Naive thymus-derived CD4-positive, alpha-beta T cell (primary cell): ENCODE results near the gene STUM. TPM values are rescaled to one million over a fixed set of nuclear protein-coding genes. Genes with fewer than 3 reads are reported as not detected.

Source experiments
- ATAC-seq: fragments of 150-1000 bp; cut with Tn5 transposase; 2 replicates; pipeline ENCODE4 v1.10.0; 2021; ENCODE audit warnings: mild to moderate bottlenecking, moderate library complexity
- CTCF ChIA-PET: fragments of 350-600 bp; sonication (Branson Sonifier 250); formaldehyde crosslinking; loops from one replicate; lab custom pipeline; 2021; ENCODE audit warnings: antibody characterized with exemption; lab: Charles Lee
- POLR2A ChIA-PET: fragments of 350-600 bp; sonication (Branson Sonifier 250); formaldehyde crosslinking; loops from one replicate; lab custom pipeline; 2021; ENCODE audit warnings: antibody characterized with exemption, inconsistent platforms; lab: Charles Lee
- DNase-seq, 9 donors: peaks; one replicate each; pipeline versions ENCODE4 v3.0.0 to v3.0.0-alpha.2; 2020 to 2022; ENCODE audit warnings: mixed read lengths in 1 of 9
- H3K27ac ChIP-seq: one replicate; pipeline ENCODE4 v1.7.0; 2013; ENCODE audit warnings: mild to moderate bottlenecking, low read depth, low read length, moderate library complexity
- H3K27me3 ChIP-seq, 2 donors: one replicate each; pipeline ENCODE4 v1.7.0; 2013; ENCODE audit warnings: low read length in 2 of 2, mild to moderate bottlenecking in 2 of 2, moderate library complexity in 2 of 2; ENCODE audit not compliant: control insufficient read depth in 2 of 2, insufficient read depth in 2 of 2
- H3K36me3 ChIP-seq, 3 experiments: 1 replicate in 2 of 3; 2 replicates in 1 of 3; pipeline ENCODE4 v1.7.0; 2013; ENCODE audit warnings: low read length in 3 of 3, mild to moderate bottlenecking in 3 of 3, moderate library complexity in 1 of 3; ENCODE audit not compliant: insufficient read depth in 3 of 3, control insufficient read depth in 2 of 3
- H3K4me1 ChIP-seq, 2 donors: one replicate each; pipeline ENCODE4 v1.7.0; 2013; ENCODE audit warnings: low read length in 2 of 2, mild to moderate bottlenecking in 2 of 2, moderate library complexity in 1 of 2; ENCODE audit not compliant: control insufficient read depth in 2 of 2, insufficient read depth in 2 of 2
- H3K4me3 ChIP-seq: 2 replicates; pipeline ENCODE4 v1.7.0; 2013; ENCODE audit warnings: mild to moderate bottlenecking, low read length
- H3K9me3 ChIP-seq, 3 experiments: 1 replicate in 2 of 3; 2 replicates in 1 of 3; pipeline ENCODE4 v1.7.0; 2013; ENCODE audit warnings: low read length in 3 of 3; ENCODE audit not compliant: control insufficient read depth in 2 of 3
- H3K27ac Mint-ChIP-seq, 9 donors: one replicate each; pipeline ENCODE4 v1.8.0; 2020 to 2022; ENCODE audit warnings: mixed read lengths in 9 of 9, mild to moderate bottlenecking in 8 of 9, moderate library complexity in 5 of 9, inconsistent platforms in 2 of 9
- H3K27me3 Mint-ChIP-seq, 5 donors: one replicate each; pipeline ENCODE4 v1.8.0; 2021 to 2022; ENCODE audit warnings: mixed read lengths in 5 of 5, mild to moderate bottlenecking in 1 of 5
- H3K36me3 Mint-ChIP-seq, 5 donors: one replicate each; pipeline ENCODE4 v1.8.0; 2020 to 2022; ENCODE audit warnings: mixed read lengths in 5 of 5, mild to moderate bottlenecking in 3 of 5, inconsistent platforms in 1 of 5
- H3K4me1 Mint-ChIP-seq, 7 donors: one replicate each; pipeline ENCODE4 v1.8.0; 2020 to 2022; ENCODE audit warnings: mixed read lengths in 7 of 7, mild to moderate bottlenecking in 3 of 7, inconsistent platforms in 1 of 7
- H3K4me3 Mint-ChIP-seq, 10 donors: one replicate each; pipeline ENCODE4 v1.8.0; 2020 to 2022; ENCODE audit warnings: mild to moderate bottlenecking in 10 of 10, mixed read lengths in 10 of 10, moderate library complexity in 6 of 10, inconsistent platforms in 2 of 10
- H3K9me3 Mint-ChIP-seq, 11 donors: one replicate each; pipeline ENCODE4 v1.8.0; 2020 to 2022; ENCODE audit warnings: mixed read lengths in 11 of 11, mild to moderate bottlenecking in 4 of 11, inconsistent platforms in 1 of 11, moderate library complexity in 1 of 11
- intact Hi-C, 2 donors: fragments of 100-400 bp; cut with micrococcal nuclease; formaldehyde crosslinking; loops; one replicate each; pipeline ENCODE4 v1.15.1; 2023
- polyA plus RNA-seq, 2 donors: library from polyadenylated mRNA; unstranded; fragments of 300-500 nt; fragmentation: Illumina TruSeq; gene quantifications; one replicate each; pipeline ENCODE4 v1.2.3, GENCODE V29; 2021
- total RNA-seq, 6 experiments: library from RNA in 5 of 6; stranded (reverse) in 5 of 6; gene quantifications; 1 replicate in 5 of 6; 2 replicates in 1 of 6; pipeline ENCODE4 v1.2.3 and lab custom pipeline; 2021 to 2026

STUM gene
- total and polyA plus RNA-seq, 7 experiments from 2014 or later: not detected

DNA sequence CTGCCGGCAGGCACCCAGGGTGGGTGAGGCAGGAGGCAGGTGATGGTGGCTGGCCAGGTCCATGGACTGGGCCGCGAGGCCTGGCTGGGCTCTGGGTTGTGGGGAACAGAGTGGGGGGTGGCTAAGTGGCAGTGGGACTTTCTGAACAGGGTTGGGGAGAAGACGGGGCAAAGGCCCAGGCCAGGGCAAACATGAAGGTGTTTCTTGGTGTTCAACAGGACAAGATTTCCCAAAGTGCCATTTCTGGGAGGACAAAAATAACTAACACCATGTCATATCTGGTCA is 26.8 kb downstream of the STUM start:
- Mint-ChIP-seq H3K9me3 (no peaks in the 10 kb centered on the region), H3K4me1 (peaks cover 0 to 1% (median 0%) of the 10 kb centered on the region in 7 donors), H3K27ac (no peak overlapping the region), H3K4me3 (no peak overlapping the region), H3K27me3 (peaks cover 0 to 5% (median 0%) of the 10 kb centered on the region in 5 donors), H3K36me3 (no peaks in the 10 kb centered on the region)
- no peaks in the 10 kb centered on the region for H3K27me3 ChIP-seq
- no peak overlapping the region for H3K4me3 ChIP-seq
- ATAC-seq (no peak), DNase-seq (no peak)
- intact Hi-C loops: no loop called here
- H3K4me1 ChIP-seq: no peaks in the 10 kb centered on the region
- no peak overlapping the region for H3K27ac ChIP-seq
- no peaks in the 10 kb centered on the region for H3K36me3 ChIP-seq
- H3K9me3 ChIP-seq: no peaks in the 10 kb centered on the region
- ChIA-PET CTCF (no interaction called here), POLR2A (no interaction called here)

DNA sequence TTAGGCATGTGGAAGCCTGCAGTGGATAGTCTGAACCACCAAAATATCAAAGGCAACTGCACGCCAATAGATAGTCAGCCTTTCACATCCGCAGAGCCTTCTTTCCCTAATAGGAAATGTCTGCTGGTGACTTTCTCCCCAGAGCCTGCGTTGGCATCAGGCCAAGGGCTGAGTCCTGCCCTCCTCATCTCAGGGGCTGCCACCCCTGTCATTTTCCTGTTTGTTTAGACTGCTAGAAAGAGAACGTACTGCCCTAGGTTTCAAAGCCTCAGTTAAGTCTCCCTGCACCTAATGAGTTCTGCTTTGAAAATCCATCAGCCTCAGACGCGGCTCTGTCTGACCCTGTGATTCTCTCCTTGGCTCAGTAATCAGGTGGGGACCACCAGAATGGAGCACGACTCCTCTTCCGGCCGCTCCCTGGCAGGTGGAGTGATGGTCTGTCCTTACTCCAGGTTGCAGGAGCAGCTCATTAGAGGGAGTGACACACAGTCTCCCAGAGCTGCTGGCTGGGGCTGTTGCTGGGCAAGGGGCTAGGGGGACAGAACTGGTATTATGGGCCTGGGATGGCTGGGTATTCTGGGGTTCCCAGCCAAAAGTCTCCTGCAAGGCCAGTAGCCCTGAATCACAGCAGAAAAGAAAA is 27.3 kb downstream of the STUM start:
- intact Hi-C loops: no loop called here
- Mint-ChIP-seq H3K27ac (no peak overlapping the region), H3K36me3 (no peaks in the 10 kb centered on the region), H3K27me3 (peaks cover 0 to 5% (median 2%) of the 10 kb centered on the region in 5 donors), H3K4me3 (no peak overlapping the region), H3K9me3 (no peaks in the 10 kb centered on the region), H3K4me1 (peaks cover 0 to 1% (median 0%) of the 10 kb centered on the region in 7 donors)
- CTCF ChIA-PET: no interaction called here
- Histone ChIP-seq H3K4me3 (no peak overlapping the region), H3K36me3 (no peaks in the 10 kb centered on the region), H3K27ac (no peak overlapping the region), H3K27me3 (no peaks in the 10 kb centered on the region), H3K4me1 (no peaks in the 10 kb centered on the region), H3K9me3 (no peaks in the 10 kb centered on the region)
- no peak for ATAC-seq
- DNase-seq: no peak
- POLR2A ChIA-PET: no interaction called here

DNA sequence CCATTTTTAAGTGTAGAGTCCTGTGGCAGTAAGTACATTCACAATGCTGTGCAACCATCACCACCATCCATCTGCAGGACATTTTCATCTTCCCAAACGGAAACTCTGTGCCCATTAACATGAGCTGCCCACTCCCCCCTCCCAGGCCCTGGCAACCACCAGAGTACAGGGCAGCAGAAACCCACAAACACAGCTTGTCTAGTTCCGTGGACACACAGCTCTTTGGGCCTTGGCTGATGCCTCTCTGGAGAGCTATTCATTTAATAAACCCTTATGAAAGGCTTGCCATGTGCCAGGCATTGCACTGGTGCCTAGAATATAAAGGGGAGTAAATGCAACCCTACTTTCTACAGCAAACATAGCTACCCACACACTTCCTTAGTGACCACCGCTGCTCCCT is 28.0 kb downstream of the STUM start:
- POLR2A ChIA-PET: no interaction called here
- H3K9me3 Mint-ChIP-seq: no peaks in the 10 kb centered on the region
- peaks cover 0 to 1% (median 0%) of the 10 kb centered on the region in 7 donors for H3K4me1 Mint-ChIP-seq
- H3K4me3 Mint-ChIP-seq: no peak overlapping the region
- H3K36me3 Mint-ChIP-seq: no peaks in the 10 kb centered on the region
- DNase-seq (no peak), ATAC-seq (no peak)
- intact Hi-C loops: no loop called here
- Histone ChIP-seq H3K36me3 (no peaks in the 10 kb centered on the region), H3K27ac (no peak overlapping the region), H3K9me3 (no peaks in the 10 kb centered on the region), H3K4me1 (no peaks in the 10 kb centered on the region), H3K4me3 (no peak overlapping the region), H3K27me3 (no peaks in the 10 kb centered on the region)
- H3K27me3 Mint-ChIP-seq: peaks cover 0 to 5% (median 4%) of the 10 kb centered on the region in 5 donors
- no peak overlapping the region for H3K27ac Mint-ChIP-seq
- CTCF ChIA-PET: no interaction called here

DNA sequence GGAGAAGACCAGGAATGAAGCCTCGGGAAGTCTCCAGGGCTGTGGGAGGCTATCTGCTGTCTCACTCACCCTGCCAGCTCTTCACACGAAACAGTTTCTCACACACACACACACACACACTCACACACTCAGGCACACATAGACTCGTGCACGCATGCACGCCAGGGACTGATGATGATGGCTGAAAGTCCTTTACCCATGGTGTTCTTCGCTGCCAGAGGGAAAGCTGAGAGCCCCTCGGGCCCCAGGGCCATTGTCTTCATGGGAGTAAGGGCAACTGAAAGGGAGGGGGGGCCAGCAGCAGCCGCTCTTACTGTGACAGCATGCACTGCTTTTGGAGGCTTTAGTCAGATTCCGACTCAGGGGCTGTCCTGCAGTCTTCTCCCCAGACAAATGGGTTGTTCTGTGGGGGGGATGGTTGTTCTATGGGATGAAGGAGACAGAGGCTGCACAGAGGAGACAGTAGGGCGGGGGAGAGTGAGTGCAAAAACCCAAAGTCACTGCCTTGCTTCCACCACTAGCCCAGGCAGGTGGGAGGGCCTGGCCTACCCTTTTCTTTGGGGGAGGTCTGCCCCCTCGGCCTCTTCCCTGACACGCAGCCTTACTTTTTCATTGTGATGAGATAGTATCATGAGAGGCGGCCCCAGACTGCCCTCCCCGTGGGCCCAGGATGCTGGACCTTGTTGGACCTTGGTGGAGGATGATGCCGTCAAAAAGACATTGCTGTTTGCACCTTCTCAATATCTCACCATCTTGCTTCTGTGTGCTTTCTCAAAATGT is 29.0 kb downstream of the STUM start:
- Histone ChIP-seq H3K4me1 (no peaks in the 10 kb centered on the region), H3K27ac (no peak overlapping the region), H3K9me3 (no peaks in the 10 kb centered on the region), H3K27me3 (no peaks in the 10 kb centered on the region), H3K36me3 (no peaks in the 10 kb centered on the region), H3K4me3 (no peak overlapping the region)
- Mint-ChIP-seq H3K4me1 (peaks cover 0 to 1% (median 0%) of the 10 kb centered on the region in 7 donors), H3K36me3 (no peaks in the 10 kb centered on the region), H3K9me3 (no peaks in the 10 kb centered on the region), H3K4me3 (no peak overlapping the region), H3K27me3 (peaks cover 0 to 5% (median 4%) of the 10 kb centered on the region in 5 donors), H3K27ac (no peak overlapping the region)
- ChIA-PET POLR2A (no interaction called here), CTCF (no interaction called here)
- ATAC-seq: no peak
- intact Hi-C loops: no loop called here
- DNase-seq: no peak

DNA sequence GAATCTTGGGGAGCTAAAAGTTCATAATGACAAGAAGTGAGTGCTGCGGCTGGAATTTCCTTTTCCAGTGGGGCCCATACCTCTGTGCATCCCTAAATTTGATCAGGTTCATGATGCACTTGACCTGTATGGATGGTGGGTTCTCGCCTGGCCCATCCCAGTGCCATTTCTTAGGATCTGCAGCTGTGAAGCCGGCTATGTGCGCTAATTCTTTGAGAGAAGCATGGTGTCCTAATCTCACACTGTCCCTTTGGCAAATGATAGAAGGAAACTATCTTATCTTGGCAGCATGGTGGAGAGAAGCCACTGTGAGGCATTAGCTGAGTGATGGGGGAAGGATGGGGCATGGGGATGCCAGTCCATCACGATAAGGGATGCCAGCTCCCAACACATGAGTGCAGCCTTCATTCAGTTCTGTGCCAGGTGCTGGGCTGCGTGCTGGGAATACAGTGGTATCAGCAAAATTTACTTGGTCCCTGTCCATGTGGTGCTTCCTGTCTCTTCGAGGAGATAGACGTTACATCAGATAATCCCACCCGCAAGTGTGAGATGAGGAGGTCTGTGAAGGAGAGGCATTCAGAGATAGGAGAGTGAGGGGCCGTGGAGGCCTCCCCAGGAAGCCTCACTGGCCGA is 30.5 kb downstream of the STUM start:
- intact Hi-C loops: no loop called here
- Histone ChIP-seq H3K36me3 (no peaks in the 10 kb centered on the region), H3K27ac (no peak overlapping the region), H3K4me3 (no peak overlapping the region), H3K4me1 (no peaks in the 10 kb centered on the region), H3K27me3 (no peaks in the 10 kb centered on the region), H3K9me3 (no peaks in the 10 kb centered on the region)
- Mint-ChIP-seq H3K36me3 (no peaks in the 10 kb centered on the region), H3K27me3 (peaks cover 0 to 5% (median 4%) of the 10 kb centered on the region in 5 donors), H3K27ac (no peak overlapping the region), H3K9me3 (no peaks in the 10 kb centered on the region), H3K4me3 (no peak overlapping the region), H3K4me1 (peaks cover 0 to 7% (median 0%) of the 10 kb centered on the region in 7 donors)
- DNase-seq: no peak
- POLR2A ChIA-PET: no interaction called here
- no peak for ATAC-seq
- CTCF ChIA-PET: no interaction called here

DNA sequence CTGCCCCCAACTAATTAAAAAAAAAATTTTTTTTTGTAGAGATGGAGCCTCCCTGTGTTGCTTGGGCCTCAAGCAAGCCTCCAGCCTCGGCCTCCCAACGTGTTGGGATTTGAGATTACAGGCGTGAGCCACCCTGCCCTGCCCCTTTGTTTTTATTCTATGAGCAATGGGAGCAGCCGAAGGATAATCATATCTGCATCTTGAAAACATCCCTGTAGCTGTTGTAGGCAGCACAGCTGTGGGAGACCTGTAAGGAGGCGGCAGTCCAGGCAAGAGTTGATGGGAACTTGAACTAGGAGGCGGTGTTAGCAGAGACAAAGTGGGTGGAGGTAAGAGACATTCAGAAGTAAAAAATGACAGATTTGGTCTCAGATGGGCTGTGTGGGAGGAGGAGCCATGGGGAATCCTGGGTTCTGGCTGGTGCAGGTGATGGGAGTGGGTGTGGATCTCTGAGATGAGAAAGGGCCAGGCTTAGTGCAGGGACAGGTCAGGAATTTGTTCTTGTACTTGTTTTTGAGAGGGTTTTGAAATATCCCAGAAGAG is 31.3 kb downstream of the STUM start:
- no peaks in the 10 kb centered on the region for H3K4me1 ChIP-seq
- Mint-ChIP-seq H3K27me3 (peaks cover 0 to 5% (median 0%) of the 10 kb centered on the region in 5 donors), H3K4me1 (peaks cover 0 to 7% (median 0%) of the 10 kb centered on the region in 7 donors), H3K27ac (peak overlapping the region in 1 of 9 donors; percentile 2), H3K4me3 (no peak overlapping the region), H3K9me3 (no peaks in the 10 kb centered on the region), H3K36me3 (no peaks in the 10 kb centered on the region)
- H3K9me3 ChIP-seq: no peaks in the 10 kb centered on the region
- H3K36me3 ChIP-seq: no peaks in the 10 kb centered on the region
- ChIA-PET CTCF (no interaction called here), POLR2A (no interaction called here)
- no peak overlapping the region for H3K4me3 ChIP-seq
- no peak for ATAC-seq
- no peak for DNase-seq
- intact Hi-C loops: no loop called here
- H3K27ac ChIP-seq: no peak overlapping the region
- H3K27me3 ChIP-seq: no peaks in the 10 kb centered on the region
